ENCODE data around the gene C1orf210. TPM values are rescaled to one million over a fixed set of nuclear protein-coding genes. Genes with fewer than 3 reads are reported as not detected.

C1orf210 gene
- polyA plus RNA-seq, 3 donors, result 0.05 TPM; not detected in 2

- no peaks in the 10 kb centered on the region for H3K36me3 Mint-ChIP-seq
- 100% methylated on average over 4 of the region's 5 CpGs for WGBS (ENCODE audit: insufficient coverage)
- no peaks in the 10 kb centered on the region for H3K4me1 Mint-ChIP-seq
- Histone ChIP-seq H2AFZ (ENCODE audit: insufficient read depth, low read depth, low read length, poor library complexity, severe bottlenecking) (no peak overlapping the region), H3K9me3 (replicated peaks in 1 of 2; ENCODE audit: control insufficient read depth in 1 of 2, insufficient read depth in 1 of 2, low read length in 2 of 2) (peaks cover 0 to 11% of the 10 kb centered on the region in 2 donors), H3K4me1 (ENCODE audit: control insufficient read depth in 1 of 2, insufficient read depth in 2 of 2, low read length in 2 of 2) (no peaks in the 10 kb centered on the region), H3K27me3 (ENCODE audit: control insufficient read depth in 2 of 2, insufficient read depth in 2 of 2, low read length in 2 of 2) (no peaks in the 10 kb centered on the region), H3K4me2 (replicated peaks; ENCODE audit: extremely low read depth, low read length, poor library complexity, severe bottlenecking) (no peak overlapping the region), H3K79me2 (ENCODE audit: insufficient read depth, low read length) (no peaks in the 10 kb centered on the region), H4K20me1 (ENCODE audit: insufficient read depth, low read length) (no peaks in the 10 kb centered on the region), H3K36me3 (replicated peaks in 1 of 2; ENCODE audit: control insufficient read depth in 1 of 2, insufficient read depth in 2 of 2, low read length in 2 of 2) (no peaks in the 10 kb centered on the region), H3K4me3 (replicated peaks in 1 of 3; ENCODE audit: low read depth in 2 of 3, low read length in 3 of 3) (no peak overlapping the region), H3K27ac (ENCODE audit: low read depth in 1 of 2, low read length in 2 of 2) (no peak overlapping the region), H3K9ac (ENCODE audit: insufficient read depth, low read length, poor library complexity, severe bottlenecking) (no peak overlapping the region)
- peaks cover 0 to 3% (median 2%) of the 10 kb centered on the region in 3 donors for H3K27me3 Mint-ChIP-seq (ENCODE audit: low read depth in 3 of 3)
- H3K9me3 Mint-ChIP-seq, result peaks cover 9 to 22% (median 14%) of the 10 kb centered on the region in 7 donors
- DNase-seq, result no peak
- TF ChIP-seq CTCF (IDR thresholded peaks at IDR 0.05), result no peak
- no peak overlapping the region for H3K27ac Mint-ChIP-seq
- intact Hi-C loops (cut with micrococcal nuclease), result no loop called here
- H3K4me3 Mint-ChIP-seq, result no peak overlapping the region
Observed at GRCh38 chr1:43251024-43251423, 34.4 kb downstream of the C1orf210 start.

GRCh38 chr1:43250351-43250761, 35.0 kb downstream of the C1orf210 start:
- Mint-ChIP-seq H3K27ac (no peak overlapping the region), H3K4me3 (no peak overlapping the region), H3K36me3 (no peaks in the 10 kb centered on the region), H3K9me3 (peaks cover 9 to 22% (median 14%) of the 10 kb centered on the region in 7 donors), H3K27me3 (ENCODE audit: low read depth in 3 of 3) (peaks cover 0 to 3% (median 2%) of the 10 kb centered on the region in 3 donors), H3K4me1 (no peaks in the 10 kb centered on the region)
- Histone ChIP-seq H3K79me2 (ENCODE audit: insufficient read depth, low read length) (no peaks in the 10 kb centered on the region), H3K4me1 (ENCODE audit: control insufficient read depth in 1 of 2, insufficient read depth in 2 of 2, low read length in 2 of 2) (no peaks in the 10 kb centered on the region), H2AFZ (ENCODE audit: insufficient read depth, low read depth, low read length, poor library complexity, severe bottlenecking) (no peak overlapping the region), H3K36me3 (replicated peaks in 1 of 2; ENCODE audit: control insufficient read depth in 1 of 2, insufficient read depth in 2 of 2, low read length in 2 of 2) (no peaks in the 10 kb centered on the region), H3K4me2 (replicated peaks; ENCODE audit: extremely low read depth, low read length, poor library complexity, severe bottlenecking) (no peak overlapping the region), H3K9me3 (replicated peaks in 1 of 2; ENCODE audit: control insufficient read depth in 1 of 2, insufficient read depth in 1 of 2, low read length in 2 of 2) (peaks cover 0 to 11% of the 10 kb centered on the region in 2 donors), H3K9ac (ENCODE audit: insufficient read depth, low read length, poor library complexity, severe bottlenecking) (no peak overlapping the region), H3K4me3 (replicated peaks in 1 of 3; ENCODE audit: low read depth in 2 of 3, low read length in 3 of 3) (no peak overlapping the region), H3K27me3 (ENCODE audit: control insufficient read depth in 2 of 2, insufficient read depth in 2 of 2, low read length in 2 of 2) (no peaks in the 10 kb centered on the region), H3K27ac (ENCODE audit: low read depth in 1 of 2, low read length in 2 of 2) (no peak overlapping the region), H4K20me1 (ENCODE audit: insufficient read depth, low read length) (no peaks in the 10 kb centered on the region)
- intact Hi-C loops (cut with micrococcal nuclease), result no loop called here
- TF ChIP-seq CTCF (IDR thresholded peaks at IDR 0.05), result no peak
- no peak for DNase-seq
- 82% methylated on average over 3 of the region's 3 CpGs for WGBS (ENCODE audit: insufficient coverage)

All from CD14-positive monocyte (primary cell).